ENCODE measurements around the gene SLC12A5. TPM values are rescaled to one million over a fixed set of nuclear protein-coding genes. Genes with fewer than 3 reads are reported as not detected.

The SLC12A5 gene
- total RNA-seq, 4 donors from 2014 or later: not detected

DNA sequence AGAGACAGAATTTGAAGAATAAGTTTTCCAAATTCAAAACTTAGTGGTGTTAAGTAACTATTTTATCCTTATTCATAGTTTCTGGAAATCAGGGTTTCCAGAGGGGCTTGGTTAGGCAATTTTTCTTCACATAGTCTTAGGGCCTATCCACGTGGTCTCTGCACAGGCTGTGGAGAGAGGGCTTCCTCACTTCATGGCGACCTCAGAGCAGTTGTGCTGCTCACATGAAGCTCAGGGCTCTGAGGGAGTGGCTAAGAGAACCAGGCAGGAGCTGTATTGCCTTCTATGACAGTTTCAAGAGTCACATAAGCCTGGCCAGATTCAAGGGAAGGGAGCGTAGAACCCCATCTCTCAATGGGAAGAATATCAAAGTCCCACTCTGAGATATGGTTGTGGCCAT is 75.2 kb downstream of the SLC12A5 start:
- no peak for DNase-seq
- no peak overlapping the region for H3K27ac ChIP-seq
- peaks cover 0 to 8% (median 7%) of the 10 kb centered on the region in 3 donors for H3K4me1 ChIP-seq
- 50 to 90% methylated on average over 3 of the region's 3 CpGs for WGBS, 2 donors
- H3K27me3 ChIP-seq: peaks cover 0 to 96% (median 0%) of the 10 kb centered on the region in 4 donors
- H3K36me3 ChIP-seq: no peaks in the 10 kb centered on the region
- no peaks in the 10 kb centered on the region for H3K9me3 ChIP-seq
- intact Hi-C loops (cut with DNase I): no loop called here
- TF ChIP-seq CTCF (IDR thresholded peaks at IDR 0.05) (no peak), POLR2A (IDR thresholded peaks at IDR 0.05) (no peak)
- H3K4me3 ChIP-seq: no peak overlapping the region

DNA sequence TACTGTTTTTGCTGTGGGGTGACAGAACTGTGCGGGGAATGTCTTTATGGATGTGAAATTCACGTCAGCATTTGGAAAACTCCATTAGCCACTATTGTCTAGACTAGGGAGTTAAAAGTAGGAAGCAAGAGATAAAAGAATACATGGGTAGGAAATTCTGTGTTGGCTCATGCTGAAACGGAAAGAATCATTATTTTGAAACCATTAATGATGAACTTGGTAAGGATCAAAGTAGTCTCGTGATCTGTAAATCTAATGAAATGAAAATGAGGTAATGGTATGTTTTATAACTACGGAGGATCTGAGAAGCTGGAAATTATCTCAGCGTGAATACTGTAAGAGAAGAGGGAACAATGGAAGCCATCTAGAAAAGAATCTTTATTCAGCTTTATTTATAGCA is 78.0 kb downstream of the SLC12A5 start:
- Histone ChIP-seq H3K27ac (no peak overlapping the region), H3K36me3 (no peaks in the 10 kb centered on the region), H3K4me3 (no peak overlapping the region), H3K9me3 (no peaks in the 10 kb centered on the region), H3K27me3 (peaks cover 0 to 76% (median 0%) of the 10 kb centered on the region in 4 donors), H3K4me1 (no peaks in the 10 kb centered on the region)
- no peak for DNase-seq
- TF ChIP-seq POLR2A (IDR thresholded peaks at IDR 0.05) (no peak), CTCF (IDR thresholded peaks at IDR 0.05) (no peak)
- intact Hi-C loops (cut with DNase I): no loop called here
- WGBS, 2 donors: 65 to 67% methylated on average over 6 of the region's 6 CpGs

GRCh38 chr20:46108435-46108841 is 79.4 kb downstream of the SLC12A5 start:
- Histone ChIP-seq H3K36me3 (no peaks in the 10 kb centered on the region), H3K27ac (peak overlapping the region in 1 of 4 donors; percentile 32), H3K27me3 (peaks cover 0 to 64% (median 0%) of the 10 kb centered on the region in 4 donors), H3K4me1 (no peaks in the 10 kb centered on the region), H3K9me3 (no peaks in the 10 kb centered on the region), H3K4me3 (no peak overlapping the region)
- 47 to 71% methylated on average over 4 to 5 of the region's 5 CpGs for WGBS, 2 donors
- no peak for DNase-seq
- intact Hi-C loops (cut with DNase I): no loop called here
- TF ChIP-seq CTCF (IDR thresholded peaks at IDR 0.05) (no peak), POLR2A (IDR thresholded peaks at IDR 0.05) (no peak)

DNA sequence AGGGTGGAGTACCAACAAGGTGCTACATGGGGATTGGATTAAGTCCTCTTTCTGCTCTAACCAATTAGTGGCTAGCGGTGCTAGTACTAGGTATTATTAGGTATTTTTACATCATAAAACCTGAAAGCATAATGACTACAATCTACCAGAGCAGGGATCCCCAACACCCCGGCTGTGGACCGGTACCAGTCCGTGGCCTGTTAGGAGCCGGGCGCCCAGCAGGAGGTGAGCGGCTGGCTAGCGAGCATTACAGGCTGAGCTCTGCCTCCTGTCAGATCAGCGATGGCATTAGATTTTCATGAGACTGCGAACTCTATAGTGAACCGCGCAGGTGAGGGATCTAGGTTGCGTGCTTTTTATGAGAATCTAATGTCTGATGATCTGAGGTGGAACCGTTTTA is 80.0 kb downstream of the SLC12A5 start:
- peak overlapping the region in 1 of 4 donors; percentile 32 for H3K27ac ChIP-seq
- H3K4me1 ChIP-seq: no peaks in the 10 kb centered on the region
- peaks cover 0 to 58% (median 0%) of the 10 kb centered on the region in 4 donors for H3K27me3 ChIP-seq
- H3K9me3 ChIP-seq: no peaks in the 10 kb centered on the region
- TF ChIP-seq CTCF (IDR thresholded peaks at IDR 0.05): no peak
- TF ChIP-seq POLR2A (IDR thresholded peaks at IDR 0.05): no peak
- H3K36me3 ChIP-seq: no peaks in the 10 kb centered on the region
- DNase-seq: no peak
- H3K4me3 ChIP-seq: no peak overlapping the region
- 90 to 91% methylated on average over 13 to 14 of the region's 14 CpGs for WGBS, 2 donors
- intact Hi-C loops (cut with DNase I): no loop called here

Other genes with a start within 250 kb of the SLC12A5 start
- gene WFDC3, start 237.3 kb upstream of the SLC12A5 start, total RNA-seq: 1 to 10 TPM in 1 of 4 donors, not detected in 3; 1.3 TPM
- gene DNTTIP1, start 237.3 kb upstream of the SLC12A5 start, total RNA-seq: 10 to 100 TPM; 13.9 to 23.1 (median 20.3) TPM
- gene UBE2C, start 216.6 kb upstream of the SLC12A5 start, total RNA-seq: 10 to 100 TPM; 17.4 to 54.4 (median 31.2) TPM
- 1 to 10 TPM in 1 of 4 donors, not detected in 3; 1.1 TPM for gene TNNC2, start 201.9 kb upstream of the SLC12A5 start, total RNA-seq
- gene SNX21, start 195.4 kb upstream of the SLC12A5 start, total RNA-seq: 10 to 100 TPM; 21.2 to 43.2 (median 37.4) TPM
- gene ACOT8, start 171.8 kb upstream of the SLC12A5 start, total RNA-seq: 10 to 100 TPM; 27.7 to 35.0 (median 31.1) TPM
- gene ZSWIM3, start 171.6 kb upstream of the SLC12A5 start, total RNA-seq: 1 to 10 TPM; 1.1 to 3.2 (median 2.5) TPM
- 1 to 10 TPM; 6.6 to 8.8 (median 7.6) TPM for gene ZSWIM1, start 148.0 kb upstream of the SLC12A5 start, total RNA-seq
- gene SPATA25, start 141.6 kb upstream of the SLC12A5 start, total RNA-seq: 1 to 10 TPM in 2 of 4 donors, not detected in 2; 1.1 to 1.3 TPM
- 1 to 10 TPM; 4.1 to 6.5 (median 5.5) TPM for gene NEURL2, start 138.0 kb upstream of the SLC12A5 start, total RNA-seq
- gene CTSA, start 137.9 kb upstream of the SLC12A5 start, total RNA-seq: 10 to 100 TPM; 44.5 to 74.8 (median 56.8) TPM
- gene PLTP, start 117.1 kb upstream of the SLC12A5 start, total RNA-seq: 100 to 1,000 TPM in 2 of 4 donors, 10 to 100 TPM in 1, 1 to 10 TPM in 1; 5.9 to 248 (median 92.6) TPM
- gene PCIF1, start 94.5 kb upstream of the SLC12A5 start, total RNA-seq: 10 to 100 TPM; 10.4 to 36.8 (median 16.4) TPM
- gene ZNF335, start 57.0 kb upstream of the SLC12A5 start, total RNA-seq: 10 to 100 TPM; 10.5 to 22.5 (median 19.8) TPM
- under 1 TPM in 3 of 4 donors, not detected in 1; 0.18 to 0.50 (median 0.38) TPM for gene MMP9, start 20.3 kb upstream of the SLC12A5 start, total RNA-seq
- gene NCOA5, start 60.7 kb downstream of the SLC12A5 start, total RNA-seq: 10 to 100 TPM; 20.7 to 29.8 (median 22.3) TPM
- 10 to 100 TPM in 2 of 4 donors, 1 to 10 TPM in 2; 3.2 to 15.3 (median 10.2) TPM for gene CD40, start 89.1 kb downstream of the SLC12A5 start, total RNA-seq